GM21576 (cell line): ENCODE results near the gene HEMGN.

Experiments used
- ATAC-seq: cut with Tn5 transposase; IDR thresholded peaks from one replicate; pipeline ENCODE4 v1.9.1; 2021; ENCODE audit warnings: mild to moderate bottlenecking, moderate library complexity; ENCODE audit not compliant: unreplicated experiment

HEMGN gene

GRCh38 chr9:97900738-97901565 is 37.0 kb downstream of the HEMGN start:
- ATAC-seq: no peak

DNA sequence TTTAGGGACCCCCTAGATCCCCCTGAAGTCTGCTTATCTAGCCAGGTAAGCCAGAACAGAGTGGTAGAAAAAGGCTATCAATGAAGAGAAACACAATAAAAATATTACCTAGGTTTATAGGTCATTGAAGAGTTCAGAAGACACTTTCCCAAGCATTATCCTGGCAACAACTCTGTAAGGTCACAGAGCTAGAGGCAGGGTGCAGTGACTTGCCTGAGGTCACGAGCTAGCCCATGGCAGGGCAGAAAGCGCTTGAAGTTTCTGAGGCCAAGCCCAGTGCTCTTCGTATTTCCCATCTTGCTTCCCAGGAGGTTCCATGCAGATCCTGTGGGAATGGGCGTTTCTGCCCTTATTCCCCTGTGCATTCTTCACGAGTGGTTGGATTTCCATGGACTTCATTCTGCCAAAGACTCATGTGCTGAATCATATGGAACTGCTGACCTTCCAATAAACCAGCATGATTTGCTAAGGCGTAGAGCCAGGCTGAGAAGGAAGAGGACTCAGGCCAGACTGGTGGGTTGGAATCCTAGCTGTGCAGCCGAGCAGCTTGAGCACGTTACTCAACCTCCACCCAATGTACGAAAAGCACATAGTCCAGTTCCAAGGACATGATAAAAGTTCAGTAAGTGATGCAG is 37.8 kb downstream of the HEMGN start:
- no peak for ATAC-seq

GRCh38 chr9:97895695-97896332 is 42.2 kb downstream of the HEMGN start:
- no peak for ATAC-seq

DNA sequence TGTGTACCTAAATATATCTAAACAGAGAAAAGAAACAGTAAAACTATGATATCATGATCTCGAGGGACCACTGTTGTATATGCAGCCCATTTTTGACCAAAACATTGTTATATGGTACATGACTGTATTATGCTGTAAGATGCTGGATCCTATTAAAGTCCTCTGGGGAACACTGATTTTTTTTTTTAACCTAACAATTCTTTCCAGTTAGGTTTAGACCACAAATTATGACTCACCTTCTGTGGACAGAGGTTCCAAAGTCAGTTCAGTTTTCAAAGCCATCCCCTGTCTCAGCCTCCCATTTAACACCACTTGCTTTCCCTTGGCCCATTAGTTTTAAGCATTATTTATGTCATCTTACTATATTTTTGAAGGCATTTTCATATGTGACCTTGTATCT is 42.8 kb downstream of the HEMGN start:
- ATAC-seq: no peak

DNA sequence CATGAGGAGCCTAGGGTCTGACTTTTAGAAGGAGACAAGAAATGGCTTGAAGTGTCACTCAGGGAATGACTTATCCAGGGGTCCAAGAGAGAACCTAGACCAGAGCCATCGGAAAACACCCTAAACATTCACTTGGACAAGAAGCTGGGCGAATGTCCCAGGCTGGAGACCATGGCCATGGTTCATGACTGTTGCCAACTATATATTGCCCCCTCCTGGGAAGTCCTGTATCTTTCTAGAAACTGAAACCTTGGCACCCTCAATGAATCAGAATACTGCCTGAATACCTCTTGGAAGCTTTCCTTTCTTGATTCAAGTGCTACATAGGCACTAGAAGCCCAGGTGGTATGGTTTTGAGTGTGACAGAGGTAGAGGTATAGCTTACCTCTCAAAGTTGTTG is 45.6 kb downstream of the HEMGN start:
- no peak for ATAC-seq

GRCh38 chr9:97891736-97892135 is 46.2 kb downstream of the HEMGN start:
- no peak for ATAC-seq

- no peak for ATAC-seq
These were observed 47.8 kb downstream of the HEMGN start for GRCh38 chr9:97889941-97890887.

- ATAC-seq: no peak
These were observed 57.6 kb downstream of the HEMGN start for GRCh38 chr9:97880336-97880735.
